AG08395 (cell line): Measurements from ENCODE around the gene DPT.
A peak's percentile ranks its signal among the peaks of the same experiment; 100 is the strongest.
"Not testable (repeated sequence)": the region's sequence is repeated elsewhere in the genome, so short reads cannot be mapped to it uniquely, and the experiment has no call there.

Experiments
- DNase-seq: peaks from one replicate; pipeline ENCODE4 v3.0.0; 2012; ENCODE audit warnings: mixed read lengths, low spot score

DPT gene

GRCh38 chr1:168728473-168729404 is at the start of gene DPT:
DPT (minus strand) TSS chr1:168729206; CDS start chr1:168729174, 32 bp downstream.
- peak; percentile 90 for DNase-seq

- DNase-seq = no peak
Measured at GRCh38 chr1:168775366-168775765, 46.4 kb upstream of the DPT start.

- no peak for DNase-seq
Measured at GRCh38 chr1:168774241-168774640, 45.2 kb upstream of the DPT start.

- no peak for DNase-seq
Measured at GRCh38 chr1:168772428-168773060, 43.5 kb upstream of the DPT start.

GRCh38 chr1:168771104-168771630 is 42.2 kb upstream of the DPT start:
- no peak for DNase-seq

- not testable (repeated sequence) for DNase-seq
Measured at GRCh38 chr1:168769893-168770292, 40.9 kb upstream of the DPT start.

- DNase-seq = peak; percentile 77
Measured at GRCh38 chr1:168767894-168768584, 39.0 kb upstream of the DPT start.

GRCh38 chr1:168766568-168766967 is 37.6 kb upstream of the DPT start:
- DNase-seq = no peak

- no peak for DNase-seq
Measured at GRCh38 chr1:168763031-168763430, 34.0 kb upstream of the DPT start.

- no peak for DNase-seq
Measured at GRCh38 chr1:168762473-168762872, 33.5 kb upstream of the DPT start.

GRCh38 chr1:168760781-168761180 is 31.8 kb upstream of the DPT start:
- DNase-seq = no peak

GRCh38 chr1:168760241-168760640 is 31.2 kb upstream of the DPT start:
- no peak for DNase-seq

- DNase-seq = no peak
Measured at GRCh38 chr1:168759077-168759476, 30.1 kb upstream of the DPT start.

GRCh38 chr1:168758503-168758902 is 29.5 kb upstream of the DPT start:
- DNase-seq = no peak

GRCh38 chr1:168755800-168756418 is 26.9 kb upstream of the DPT start:
- DNase-seq = no peak

GRCh38 chr1:168752171-168752832 is 23.3 kb upstream of the DPT start:
- no peak for DNase-seq

GRCh38 chr1:168751195-168751650 is 22.2 kb upstream of the DPT start:
- DNase-seq = no peak

GRCh38 chr1:168742994-168743650 is 14.1 kb upstream of the DPT start:
- DNase-seq = no peak

GRCh38 chr1:168742386-168742785 is 13.4 kb upstream of the DPT start:
- DNase-seq = no peak

GRCh38 chr1:168739908-168740307 is 10.9 kb upstream of the DPT start:
- DNase-seq = no peak

- no peak for DNase-seq
Measured at GRCh38 chr1:168736520-168736919, 7.5 kb upstream of the DPT start.
